OCI-LY1 (cell line): ENCODE measurements around the gene CACNA1D.

Source experiments
- EZH2 ChIP-seq: fragments of 200-600 bp; sonication (generic), shearing (Covaris generic); IDR thresholded peaks from 2 replicates; pipeline ENCODE4 v1.8.0; 2017; ENCODE audit warnings: borderline replicate concordance, mixed run types, mild to moderate bottlenecking, antibody characterized with exemption, low read length, moderate library complexity, mixed read lengths
- TF ChIP-seq, protein P1 (sequence below): fragments of 200-600 bp; sonication (generic), shearing (Covaris generic); IDR thresholded peaks from 2 replicates; pipeline ENCODE4 v1.5.1; 2017; ENCODE audit warnings: mild to moderate bottlenecking, antibody characterized with exemption, low read length, moderate library complexity, mixed read lengths

GRCh38 chr3:53506110-53506762 is 11.8 kb downstream of the CACNA1D start:
- TF ChIP-seq, protein P1, sequence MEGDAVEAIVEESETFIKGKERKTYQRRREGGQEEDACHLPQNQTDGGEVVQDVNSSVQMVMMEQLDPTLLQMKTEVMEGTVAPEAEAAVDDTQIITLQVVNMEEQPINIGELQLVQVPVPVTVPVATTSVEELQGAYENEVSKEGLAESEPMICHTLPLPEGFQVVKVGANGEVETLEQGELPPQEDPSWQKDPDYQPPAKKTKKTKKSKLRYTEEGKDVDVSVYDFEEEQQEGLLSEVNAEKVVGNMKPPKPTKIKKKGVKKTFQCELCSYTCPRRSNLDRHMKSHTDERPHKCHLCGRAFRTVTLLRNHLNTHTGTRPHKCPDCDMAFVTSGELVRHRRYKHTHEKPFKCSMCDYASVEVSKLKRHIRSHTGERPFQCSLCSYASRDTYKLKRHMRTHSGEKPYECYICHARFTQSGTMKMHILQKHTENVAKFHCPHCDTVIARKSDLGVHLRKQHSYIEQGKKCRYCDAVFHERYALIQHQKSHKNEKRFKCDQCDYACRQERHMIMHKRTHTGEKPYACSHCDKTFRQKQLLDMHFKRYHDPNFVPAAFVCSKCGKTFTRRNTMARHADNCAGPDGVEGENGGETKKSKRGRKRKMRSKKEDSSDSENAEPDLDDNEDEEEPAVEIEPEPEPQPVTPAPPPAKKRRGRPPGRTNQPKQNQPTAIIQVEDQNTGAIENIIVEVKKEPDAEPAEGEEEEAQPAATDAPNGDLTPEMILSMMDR, result no peak
- no peak for TF ChIP-seq EZH2
